Fibroblast of lung (primary cell): ENCODE data around the gene KITLG. TPM values are rescaled to one million over a fixed set of nuclear protein-coding genes. Genes with fewer than 3 reads are reported as not detected.

ENCODE experiments used
- DNase-seq, 2 donors: peaks; one replicate each; pipeline versions ENCODE4 v3.0.0 to v3.0.0-alpha.2; 2010; ENCODE audit warnings: low read depth in 2 of 2
- H2AFZ ChIP-seq: 2 replicates; pipeline ENCODE4 v1.5.1; 2012; ENCODE audit warnings: low read length, control low read depth, inconsistent platforms
- H3K27ac ChIP-seq: 2 replicates; pipeline ENCODE4 v1.5.1; 2011; ENCODE audit warnings: low read length, control low read depth; ENCODE audit not compliant: insufficient read depth
- H3K27me3 ChIP-seq: 2 replicates; pipeline ENCODE4 v1.5.1; 2011; ENCODE audit warnings: mild to moderate bottlenecking, low read length; ENCODE audit not compliant: control insufficient read depth, insufficient read depth
- H3K36me3 ChIP-seq: 2 replicates; pipeline ENCODE4 v1.5.1; 2011; ENCODE audit warnings: low read length; ENCODE audit not compliant: control insufficient read depth, insufficient read depth
- H3K4me1 ChIP-seq: 2 replicates; pipeline ENCODE4 v1.5.1; 2011; ENCODE audit warnings: low read length; ENCODE audit not compliant: control insufficient read depth, insufficient read depth; ENCODE audit errors: extremely low read depth
- H3K4me2 ChIP-seq: 2 replicates; pipeline ENCODE4 v1.5.1; 2011; ENCODE audit warnings: low read length, control low read depth; ENCODE audit not compliant: insufficient read depth; ENCODE audit errors: extremely low read depth
- H3K4me3 ChIP-seq, 4 experiments: fragments of 200-600 bp in 1 of 4; sonication (generic) in 1 of 4; replicated peaks in 1 of 4; 2 replicates each; pipeline ENCODE4 v1.5.1; 2011 to 2016; ENCODE audit warnings: low read length in 4 of 4, low read depth in 3 of 4, mild to moderate bottlenecking in 3 of 4, control low read depth in 2 of 4, inconsistent platforms in 1 of 4, mixed read lengths in 1 of 4; ENCODE audit not compliant: insufficient read depth in 1 of 4; ENCODE audit errors: control extremely low read depth in 1 of 4
- H3K79me2 ChIP-seq: 2 replicates; pipeline ENCODE4 v1.5.1; 2012; ENCODE audit warnings: mild to moderate bottlenecking, low read length, inconsistent platforms; ENCODE audit not compliant: control insufficient read depth, insufficient read depth
- H3K9ac ChIP-seq: 2 replicates; pipeline ENCODE4 v1.5.1; 2011; ENCODE audit warnings: mild to moderate bottlenecking, low read length, control low read depth; ENCODE audit not compliant: insufficient read depth
- H3K9me3 ChIP-seq: 2 replicates; pipeline ENCODE4 v1.5.1; 2012; ENCODE audit warnings: low read depth, low read length; ENCODE audit not compliant: control insufficient read depth, insufficient read depth
- H4K20me1 ChIP-seq: 2 replicates; pipeline ENCODE4 v1.5.1; 2011; ENCODE audit warnings: low read length; ENCODE audit not compliant: control insufficient read depth, insufficient read depth; ENCODE audit errors: extremely low read depth
- EZH2 ChIP-seq: IDR thresholded peaks from 2 replicates; pipeline ENCODE4 v1.5.1; 2012; ENCODE audit warnings: low read length, control low read depth, mild to moderate bottlenecking; ENCODE audit errors: missing control alignments
- polyA plus RNA-seq, 2 donors: library from polyadenylated mRNA; depleted of rRNA in 1 of 2; stranded (reverse) in 1 of 2; unstranded in 1 of 2; fragments of >200 nt; gene quantifications; 2 replicates each; pipeline ENCODE4 v1.2.1, GENCODE V29; 2011 to 2012; ENCODE audit warnings: missing spikeins in 1 of 2
- total RNA-seq: library from RNA; depleted of rRNA; stranded (reverse); fragments of >200 nt; gene quantifications from 2 replicates; pipeline ENCODE4 v1.2.1, GENCODE V29; 2014
- TF ChIP-seq, protein P1 (sequence below), 2 donors: IDR thresholded peaks in 1 of 2; conservative IDR thresholded peaks in 1 of 2; 1 replicate in 1 of 2; 2 replicates in 1 of 2; pipeline ENCODE4 v1.5.1; 2011 to 2012; ENCODE audit warnings: low read length in 2 of 2, control low read depth in 1 of 2, inconsistent platforms in 1 of 2, low read depth in 1 of 2, mild to moderate bottlenecking in 1 of 2

The KITLG gene
- total and polyA plus RNA-seq, 2 donors (not counting 1 experiment from before 2014, with no cell fraction given): 64.6 to 132 TPM

DNA sequence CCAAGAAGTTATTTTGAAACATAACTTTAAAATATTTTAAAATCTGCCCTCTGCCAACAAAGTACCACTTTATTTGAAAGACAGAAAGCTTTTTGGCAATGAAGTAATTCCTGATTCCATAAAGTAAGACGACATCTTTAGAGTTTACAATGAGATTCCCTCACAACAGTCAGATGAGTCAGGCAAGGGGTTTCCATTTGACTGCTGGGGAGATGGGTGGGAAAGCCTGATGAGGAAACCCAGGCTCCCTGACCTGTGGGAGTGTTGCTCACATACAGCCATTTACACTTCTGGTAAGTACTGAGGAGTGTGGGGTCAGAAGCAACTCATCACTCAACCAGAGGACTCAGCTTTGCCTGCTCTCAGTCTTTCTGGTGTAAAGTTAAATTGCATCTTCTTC, 10.2 kb downstream of the KITLG start:
- Histone ChIP-seq H3K4me2 (no peak overlapping the region), H3K27ac (no peak overlapping the region), H4K20me1 (no peaks in the 10 kb centered on the region), H3K9ac (no peak overlapping the region), H3K4me3 (no peak overlapping the region), H3K36me3 (no peaks in the 10 kb centered on the region), H3K79me2 (peaks cover 85% of the 10 kb centered on the region), H3K27me3 (no peaks in the 10 kb centered on the region), H3K9me3 (no peaks in the 10 kb centered on the region), H2AFZ (no peak overlapping the region), H3K4me1 (peaks cover 15% of the 10 kb centered on the region)
- TF ChIP-seq EZH2: no peak
- TF ChIP-seq, protein P1, sequence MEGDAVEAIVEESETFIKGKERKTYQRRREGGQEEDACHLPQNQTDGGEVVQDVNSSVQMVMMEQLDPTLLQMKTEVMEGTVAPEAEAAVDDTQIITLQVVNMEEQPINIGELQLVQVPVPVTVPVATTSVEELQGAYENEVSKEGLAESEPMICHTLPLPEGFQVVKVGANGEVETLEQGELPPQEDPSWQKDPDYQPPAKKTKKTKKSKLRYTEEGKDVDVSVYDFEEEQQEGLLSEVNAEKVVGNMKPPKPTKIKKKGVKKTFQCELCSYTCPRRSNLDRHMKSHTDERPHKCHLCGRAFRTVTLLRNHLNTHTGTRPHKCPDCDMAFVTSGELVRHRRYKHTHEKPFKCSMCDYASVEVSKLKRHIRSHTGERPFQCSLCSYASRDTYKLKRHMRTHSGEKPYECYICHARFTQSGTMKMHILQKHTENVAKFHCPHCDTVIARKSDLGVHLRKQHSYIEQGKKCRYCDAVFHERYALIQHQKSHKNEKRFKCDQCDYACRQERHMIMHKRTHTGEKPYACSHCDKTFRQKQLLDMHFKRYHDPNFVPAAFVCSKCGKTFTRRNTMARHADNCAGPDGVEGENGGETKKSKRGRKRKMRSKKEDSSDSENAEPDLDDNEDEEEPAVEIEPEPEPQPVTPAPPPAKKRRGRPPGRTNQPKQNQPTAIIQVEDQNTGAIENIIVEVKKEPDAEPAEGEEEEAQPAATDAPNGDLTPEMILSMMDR (conservative IDR thresholded peaks at IDR 0.05 in 1 of 2, IDR thresholded peaks at IDR 0.05 in 1 of 2; ENCODE audit: low read depth in 1 of 2, low read length in 2 of 2): no peak
- DNase-seq: peak; percentile 68 to 78

DNA sequence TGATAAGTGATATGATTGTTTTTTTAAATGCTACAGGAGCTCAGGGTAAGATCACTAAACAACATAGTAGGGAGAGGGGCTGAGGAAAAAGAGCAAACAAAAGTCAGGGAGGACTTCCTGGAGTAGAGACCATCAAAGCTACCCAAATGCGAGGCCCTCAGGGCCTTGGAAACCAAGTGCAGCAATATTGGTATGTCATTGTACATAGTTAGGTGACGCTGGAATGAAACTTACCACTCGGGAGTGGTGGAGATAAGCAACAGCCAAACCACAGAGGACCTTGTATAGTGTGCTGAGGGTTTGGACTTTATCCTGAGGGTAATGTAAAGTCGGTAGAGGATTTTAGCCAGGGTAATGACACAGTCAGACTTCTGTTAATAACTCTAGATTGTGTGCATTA, 13.8 kb downstream of the KITLG start:
- H3K27me3 ChIP-seq: no peaks in the 10 kb centered on the region
- H3K79me2 ChIP-seq: peaks cover 83% of the 10 kb centered on the region
- H3K9me3 ChIP-seq: no peaks in the 10 kb centered on the region
- H3K36me3 ChIP-seq: no peaks in the 10 kb centered on the region
- no peak for TF ChIP-seq EZH2
- TF ChIP-seq, protein P1 (conservative IDR thresholded peaks at IDR 0.05 in 1 of 2, IDR thresholded peaks at IDR 0.05 in 1 of 2; ENCODE audit: low read depth in 1 of 2, low read length in 2 of 2): no peak
- peaks cover 7% of the 10 kb centered on the region for H3K4me1 ChIP-seq
- H3K9ac ChIP-seq: no peak overlapping the region
- no peak overlapping the region for H2AFZ ChIP-seq
- H4K20me1 ChIP-seq: no peaks in the 10 kb centered on the region
- no peak overlapping the region for H3K4me2 ChIP-seq
- no peak overlapping the region for H3K27ac ChIP-seq
- DNase-seq: peak in 1 of 2 donors; percentile 82
- H3K4me3 ChIP-seq: no peak overlapping the region

DNA sequence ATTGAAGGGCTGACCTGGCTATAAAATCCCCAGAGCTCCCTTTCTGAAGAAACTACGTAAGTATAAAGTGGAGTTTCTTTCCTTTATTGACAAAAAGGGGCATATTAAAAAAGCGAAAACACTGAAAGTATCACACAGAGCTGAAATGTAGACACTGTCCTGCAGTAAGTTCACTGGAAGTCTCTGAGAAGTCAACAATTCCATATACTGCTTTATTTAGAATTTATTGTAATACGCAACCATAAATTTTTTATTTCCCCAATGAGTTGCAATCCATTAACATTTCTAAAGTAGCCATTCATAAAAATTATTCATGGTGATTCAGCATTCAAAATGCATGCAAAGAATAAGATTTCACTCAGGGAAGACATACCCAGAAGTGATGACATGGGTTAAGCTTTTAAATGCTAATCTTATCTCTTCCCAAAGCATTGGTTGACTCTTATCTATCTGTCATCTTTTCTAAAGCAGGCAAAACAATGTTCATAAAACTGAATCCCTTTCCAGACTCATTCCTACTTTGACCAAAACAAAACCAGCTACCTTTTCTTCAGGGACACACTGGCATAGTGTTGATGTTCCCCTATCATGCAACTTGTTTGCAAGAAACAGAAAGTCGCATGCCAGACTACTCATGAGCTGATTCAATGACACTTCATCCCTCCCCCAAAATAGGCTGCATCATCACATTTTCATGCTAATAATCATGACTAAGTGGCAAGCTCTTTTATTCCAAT, 17.3 kb downstream of the KITLG start:
- no peak overlapping the region for H3K4me3 ChIP-seq
- no peak overlapping the region for H2AFZ ChIP-seq
- no peak overlapping the region for H3K9ac ChIP-seq
- peaks cover 10% of the 10 kb centered on the region for H3K4me1 ChIP-seq
- H3K27me3 ChIP-seq: no peaks in the 10 kb centered on the region
- DNase-seq: peak; percentile 50 to 61
- H4K20me1 ChIP-seq: no peaks in the 10 kb centered on the region
- H3K36me3 ChIP-seq: no peaks in the 10 kb centered on the region
- H3K9me3 ChIP-seq: no peaks in the 10 kb centered on the region
- peaks cover 83% of the 10 kb centered on the region for H3K79me2 ChIP-seq
- no peak overlapping the region for H3K4me2 ChIP-seq
- TF ChIP-seq EZH2: no peak
- TF ChIP-seq, protein P1 (conservative IDR thresholded peaks at IDR 0.05 in 1 of 2, IDR thresholded peaks at IDR 0.05 in 1 of 2; ENCODE audit: low read depth in 1 of 2, low read length in 2 of 2): no peak
- H3K27ac ChIP-seq: peak overlapping the region; percentile 37
